ENCODE data around the gene ARL15.

Gene ARL15

GRCh38 chr5:54313311-54314270 is 3.2 kb upstream of the ARL15 start:
- DNase-seq: no peak

DNA sequence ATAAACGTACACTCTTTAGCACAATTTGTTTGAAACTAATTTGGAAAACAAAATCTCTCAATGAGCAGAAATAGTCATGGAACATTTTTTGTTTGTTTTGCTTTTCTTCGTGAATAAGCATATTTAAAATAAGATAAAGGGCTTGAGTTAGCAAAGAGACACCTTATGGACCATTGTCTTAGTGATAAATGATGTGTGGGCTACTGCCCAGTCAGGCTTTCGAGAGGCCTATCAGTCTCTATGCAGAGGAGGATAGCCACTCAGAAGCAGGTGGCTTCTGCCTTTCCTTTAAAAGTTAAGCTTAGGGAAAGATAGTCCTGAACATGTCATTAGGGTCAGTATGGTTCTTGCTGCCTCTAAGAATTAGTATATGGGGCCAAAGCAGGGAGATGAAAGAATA is 2.1 kb upstream of the ARL15 start:
- no peak for DNase-seq

GRCh38 chr5:54311176-54311677 is 854 bp upstream of the ARL15 start:
- DNase-seq: no peak

DNA sequence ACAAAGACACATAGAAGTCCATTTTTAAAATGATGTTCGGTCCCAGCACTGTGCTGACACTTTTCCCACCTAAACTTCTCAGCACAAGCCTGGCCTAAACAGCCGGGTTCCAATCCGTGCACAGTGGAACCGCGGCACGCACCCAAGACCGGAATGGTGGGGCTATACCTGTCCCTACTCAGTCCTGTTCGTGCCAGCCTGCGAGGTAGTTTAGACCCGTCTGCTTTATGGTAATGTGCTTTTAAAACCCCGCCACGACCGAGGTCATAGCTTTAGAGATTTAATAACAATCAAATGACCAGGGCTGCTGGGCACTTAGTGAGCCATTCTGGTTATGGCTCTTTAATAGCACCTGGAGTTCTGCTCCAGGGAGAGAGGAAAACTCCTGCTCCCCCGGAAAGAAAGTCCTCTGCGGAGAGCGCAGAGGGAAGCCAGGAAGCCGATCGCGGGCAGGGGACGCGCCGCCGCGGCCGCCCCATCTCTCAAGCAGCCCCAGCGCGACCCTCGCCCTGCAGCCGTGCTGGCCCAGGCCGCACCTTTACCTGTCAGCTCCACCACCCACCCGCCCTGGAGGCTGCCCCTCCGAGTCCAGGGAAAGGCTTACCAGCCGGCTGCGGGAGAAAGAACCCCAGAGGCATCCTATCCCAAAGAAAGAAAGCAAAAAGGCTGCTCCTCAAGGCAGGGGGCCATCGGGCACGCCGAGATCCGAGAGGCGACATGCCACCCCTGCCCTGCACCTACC is 511 bp downstream of the ARL15 start:
- DNase-seq: no peak

DNA sequence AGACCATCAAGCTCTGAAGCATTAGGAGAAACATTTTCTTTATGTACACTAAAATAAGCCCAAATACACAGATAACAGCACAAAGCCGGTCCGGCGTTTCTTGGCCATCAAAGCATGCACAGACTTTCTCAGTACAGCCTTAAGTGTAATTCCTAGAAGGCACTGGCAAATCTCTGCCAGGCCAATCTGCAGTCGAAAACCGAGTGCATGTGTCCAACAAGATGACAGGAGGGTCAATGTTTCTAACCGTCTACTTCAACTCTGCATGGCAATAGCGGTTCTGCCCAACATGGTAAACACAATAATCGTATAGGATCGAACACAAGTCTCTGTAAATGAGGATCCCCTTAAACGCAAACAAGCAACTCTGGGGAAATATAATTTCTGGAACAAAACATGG is 1.1 kb downstream of the ARL15 start:
- DNase-seq: no peak

DNA sequence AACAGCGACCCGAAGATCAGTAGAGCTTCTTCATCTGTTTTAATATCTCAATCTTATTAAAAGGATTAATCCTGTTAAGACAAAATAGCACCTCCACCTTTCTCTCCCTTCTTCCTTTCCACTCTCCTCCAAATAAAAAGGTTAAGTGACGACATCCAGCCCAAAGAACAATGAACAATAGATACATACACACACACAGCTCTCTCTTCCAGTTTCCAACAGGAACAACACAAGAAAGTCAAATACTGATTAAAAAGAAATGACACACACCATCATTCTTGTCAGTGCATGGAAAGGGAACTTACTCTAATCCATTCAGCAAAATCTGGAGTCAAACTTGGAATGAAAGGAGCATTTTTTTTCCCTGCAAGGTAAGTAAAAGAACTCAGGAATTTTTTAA is 2.8 kb downstream of the ARL15 start:
- DNase-seq: no peak

GRCh38 chr5:54306893-54307292 is 3.5 kb downstream of the ARL15 start:
- no peak for DNase-seq

GRCh38 chr5:54305737-54306136 is 4.6 kb downstream of the ARL15 start:
- no peak for DNase-seq

DNA sequence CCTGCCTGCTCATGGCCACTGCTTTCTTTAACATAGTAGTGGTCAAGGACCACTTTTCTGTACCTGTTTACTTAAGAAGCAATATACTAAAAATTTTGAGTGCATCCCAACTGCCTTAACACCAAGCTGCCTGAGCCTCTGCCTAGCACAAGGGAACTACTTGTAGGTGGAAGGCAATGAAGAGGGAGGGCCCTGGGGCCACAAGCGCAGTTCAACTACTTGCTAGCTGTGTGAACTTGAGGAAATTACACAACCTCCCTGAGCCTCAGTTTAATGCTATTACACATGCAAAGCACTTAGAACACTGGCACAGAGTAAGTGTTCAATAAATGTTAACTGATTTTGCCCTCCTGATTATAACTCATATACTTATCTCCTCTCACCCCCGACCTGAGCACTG is 6.3 kb downstream of the ARL15 start:
- no peak for DNase-seq

DNA sequence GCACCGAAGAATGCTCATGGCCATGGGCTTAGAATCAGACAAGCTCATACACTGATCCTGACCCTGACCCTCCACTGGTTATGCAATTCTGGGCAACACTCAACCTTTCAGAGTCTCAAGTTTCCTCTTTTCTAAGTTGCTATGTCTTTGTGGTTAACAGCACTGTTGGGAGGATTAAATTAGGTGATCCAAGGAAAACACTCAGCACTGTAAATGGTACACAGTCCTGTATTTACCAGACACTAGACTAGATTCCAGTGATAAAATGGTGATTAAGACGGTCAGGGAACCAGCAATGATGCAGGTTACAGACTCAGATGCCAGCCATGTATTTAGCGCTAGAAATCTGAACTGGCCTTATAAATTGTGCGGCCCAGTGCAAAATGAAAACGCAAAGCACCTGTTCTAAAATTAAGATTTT is 8.1 kb downstream of the ARL15 start:
- DNase-seq: no peak

DNA sequence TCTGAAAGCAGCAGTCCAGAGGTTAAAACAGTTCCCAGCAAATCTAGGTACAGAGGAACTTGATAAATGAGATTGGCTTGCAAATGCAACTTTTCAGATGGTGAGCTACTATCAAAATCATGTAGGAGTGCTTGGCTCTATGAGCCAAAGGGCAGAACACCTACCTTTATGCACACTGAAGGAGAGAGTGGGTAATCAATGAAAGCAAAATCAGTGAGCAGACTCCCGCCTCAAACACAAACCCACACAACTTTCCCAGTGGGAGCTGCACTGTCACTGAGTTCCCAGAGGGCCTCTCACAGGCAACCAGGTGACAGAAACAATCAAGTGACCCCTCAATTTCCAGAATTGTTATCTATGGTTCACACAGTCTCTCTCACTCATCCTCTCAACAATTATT is 8.5 kb downstream of the ARL15 start:
- DNase-seq: no peak

DNA sequence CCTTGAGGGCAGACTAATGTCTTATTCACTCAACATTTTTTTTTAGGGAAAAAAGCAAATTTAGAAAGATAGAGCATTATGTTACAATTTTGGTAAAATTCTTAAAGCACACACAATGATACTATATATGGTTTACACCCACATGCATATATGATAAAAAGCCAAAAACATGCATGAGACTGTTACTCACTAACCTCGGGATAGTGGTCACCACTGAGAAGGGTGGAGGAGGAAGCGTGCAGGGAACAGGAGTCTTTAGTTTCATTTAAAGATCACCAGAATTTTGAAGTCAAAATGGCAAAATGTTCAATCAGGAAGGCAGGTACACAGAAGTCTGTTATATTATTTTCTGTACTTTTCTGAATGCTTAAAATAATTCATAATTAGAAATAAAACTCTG is 9.2 kb downstream of the ARL15 start:
- no peak for DNase-seq

DNA sequence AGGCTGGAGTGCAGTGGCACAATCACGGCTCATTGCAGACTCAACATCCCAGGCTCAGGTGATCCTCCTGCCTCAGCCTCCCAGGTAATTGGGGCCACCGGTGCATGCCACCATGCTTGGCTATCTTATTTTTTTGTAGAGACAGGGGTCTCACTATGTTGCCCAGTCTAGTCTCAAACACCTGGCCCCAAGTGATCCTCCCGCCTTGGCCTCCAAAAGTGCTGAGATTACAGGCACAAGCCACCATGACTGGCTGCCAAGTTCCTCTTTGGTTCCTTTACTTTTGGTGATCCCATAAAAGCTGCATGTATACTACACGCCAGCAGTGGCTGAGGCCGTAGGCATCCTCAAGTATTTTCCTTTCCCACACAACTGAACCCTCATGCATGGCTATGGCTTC is 11.4 kb downstream of the ARL15 start:
- no peak for DNase-seq

DNA sequence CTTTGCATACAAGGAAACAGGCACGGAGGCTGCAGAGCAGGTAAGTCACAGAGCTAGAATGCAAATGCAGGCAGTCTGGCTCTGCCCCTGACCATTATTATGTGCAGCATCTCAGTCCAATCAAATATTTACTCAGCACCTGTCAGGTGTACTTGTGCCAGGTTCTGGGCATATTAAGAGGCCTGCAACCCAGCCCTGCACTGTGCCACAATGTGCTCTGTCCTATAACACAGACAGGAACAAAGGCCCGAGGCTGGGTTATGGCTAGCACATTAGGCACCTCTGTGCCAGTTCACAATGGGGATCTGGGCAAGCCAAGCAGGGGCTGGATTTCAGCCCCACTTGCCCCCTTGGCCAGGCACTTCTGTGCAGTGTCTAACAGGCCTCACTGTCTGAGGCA is 14.0 kb downstream of the ARL15 start:
- DNase-seq: no peak

- DNase-seq: no peak
Measured at GRCh38 chr5:54295651-54296276, 14.6 kb downstream of the ARL15 start.

DNA sequence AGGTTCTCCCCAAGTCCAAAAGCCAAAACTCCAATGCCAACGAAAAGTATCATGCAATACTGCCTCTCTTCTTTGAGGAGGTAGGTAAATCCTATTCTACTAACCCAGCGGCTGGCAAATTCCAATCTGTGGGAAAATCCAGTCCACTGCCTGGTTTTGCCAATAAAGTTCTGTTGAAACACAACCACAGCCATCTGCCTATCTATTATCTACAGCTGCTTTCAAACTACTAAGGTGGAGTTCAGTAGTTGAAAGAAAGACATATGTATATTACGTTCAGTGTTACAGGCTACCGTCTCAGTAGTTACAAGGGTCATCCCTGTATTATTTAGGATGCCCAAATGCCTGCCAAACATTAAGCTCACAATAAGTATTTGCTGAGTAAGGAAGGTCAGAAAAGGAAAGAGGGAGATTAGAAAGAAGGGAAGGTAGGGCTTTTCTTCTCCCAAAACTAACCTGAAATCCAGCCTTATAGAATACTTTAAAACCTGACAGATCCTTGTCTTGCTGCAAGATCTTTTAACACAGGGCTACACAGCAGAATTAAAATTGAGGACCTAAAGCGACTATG is 16.2 kb downstream of the ARL15 start:
- DNase-seq: no peak

DNA sequence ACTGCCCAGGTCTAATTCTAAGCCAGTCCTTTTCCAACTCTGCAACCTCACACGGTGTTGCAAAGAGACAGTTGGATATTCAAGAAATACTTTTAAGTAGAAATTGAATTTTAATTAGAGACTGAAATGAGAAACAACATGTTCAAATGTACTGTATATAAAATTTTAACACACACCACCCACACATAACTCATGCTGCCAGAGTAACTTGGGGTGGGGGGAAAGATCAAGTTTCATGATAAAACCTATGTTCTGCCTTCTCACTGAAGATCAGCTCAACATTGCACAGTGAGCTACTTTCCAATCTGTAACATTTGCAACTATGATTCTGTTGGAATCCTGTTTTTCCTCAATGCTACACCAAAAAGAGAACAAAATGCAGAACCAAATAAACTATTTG is 17.5 kb downstream of the ARL15 start:
- no peak for DNase-seq

GRCh38 chr5:54291498-54291897 is 18.9 kb downstream of the ARL15 start:
- DNase-seq: no peak

GRCh38 chr5:54289769-54290168 is 20.6 kb downstream of the ARL15 start:
- DNase-seq: no peak

GRCh38 chr5:54288568-54289217 is 21.7 kb downstream of the ARL15 start:
- DNase-seq: no peak

DNA sequence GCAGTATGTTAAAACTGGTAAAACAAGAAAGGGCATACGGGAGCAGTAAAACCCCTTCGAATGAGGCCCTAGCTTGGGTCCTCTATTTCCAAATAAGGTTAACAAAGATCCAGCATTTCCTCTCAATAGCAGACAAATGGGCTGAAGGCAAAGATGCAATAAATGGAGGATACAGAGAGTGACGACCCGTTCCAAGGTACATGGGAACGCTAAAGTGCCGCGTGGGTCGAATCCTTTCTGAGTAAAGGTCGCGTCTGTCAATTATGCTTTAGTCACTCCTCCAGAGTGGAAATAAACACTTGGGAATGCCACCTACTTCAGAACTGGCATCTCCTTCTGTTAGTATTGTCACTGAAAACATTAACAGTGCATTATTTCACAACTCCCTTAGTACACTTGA is 24.7 kb downstream of the ARL15 start:
- no peak for DNase-seq

DNA sequence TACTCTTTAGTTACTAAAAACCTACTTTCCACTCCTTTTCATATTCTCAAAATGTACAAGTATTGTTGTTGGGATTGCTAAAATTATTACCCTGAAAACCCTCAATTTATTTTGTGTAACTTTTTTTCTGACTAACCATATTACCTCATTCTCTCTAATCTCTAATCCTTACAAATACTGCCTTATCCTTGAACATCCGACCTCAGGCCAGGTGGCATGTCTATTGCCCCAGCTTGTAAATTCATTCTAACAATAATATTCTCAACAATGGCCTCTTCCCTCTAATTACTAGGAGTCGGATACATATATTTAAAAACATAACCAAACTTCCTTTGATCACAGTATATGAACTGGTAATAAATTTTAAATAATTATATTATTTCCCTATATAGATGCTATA is 25.8 kb downstream of the ARL15 start:
- no peak for DNase-seq

GRCh38 chr5:54282876-54283275 is 27.5 kb downstream of the ARL15 start:
- DNase-seq: no peak

Measured in T1000 (cell line).